Measurements from ENCODE around the gene GATD1. TPM values are rescaled to one million over a fixed set of nuclear protein-coding genes. Genes with fewer than 3 reads are reported as not detected.

GATD1 gene
- total RNA-seq, 1 experiment from 2014 or later = 81.3 TPM

DNA sequence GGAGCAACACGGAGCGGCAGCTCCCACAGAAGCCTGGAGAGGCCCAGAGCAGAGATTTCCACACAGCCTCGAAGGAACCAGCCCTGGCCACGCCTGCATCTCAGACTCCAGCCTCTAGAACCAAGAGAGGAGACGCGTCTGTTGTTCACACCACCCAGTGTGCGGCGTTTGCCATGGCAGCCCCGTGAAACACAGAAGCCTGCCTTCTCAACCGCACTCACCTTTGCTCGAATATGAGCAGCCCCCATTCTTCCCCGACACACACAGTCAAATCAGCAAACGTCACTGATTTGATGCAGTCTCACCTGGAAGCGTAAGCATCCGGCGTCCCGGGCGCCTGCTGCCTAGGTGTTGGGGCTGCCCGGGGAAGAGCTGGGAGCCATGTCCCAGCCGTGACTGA, 44.2 kb downstream of the GATD1 start:
- no peak overlapping the region for H3K27ac ChIP-seq (ENCODE audit: low read depth, low read length, poor library complexity, severe bottlenecking)
- ChIA-PET CTCF (interaction anchor here (0.6 kb wide), 1 partner anchor 120 kb away, joined by 3 read pairs; no protein-coding TSS in a partner anchor), POLR2A (ENCODE audit: low non-redundant PET) (no interaction called here)
- intact Hi-C loops (cut with micrococcal nuclease; ENCODE audit: unreplicated experiment) = no loop called here
- no peaks in the 10 kb centered on the region for H3K27me3 ChIP-seq (replicated peaks; ENCODE audit: insufficient read depth, low read depth, low read length, poor library complexity)
- DNase-seq (ENCODE audit: low spot score) = no peak
- TF ChIP-seq EZH2 (IDR thresholded peaks at IDR 0.05; ENCODE audit: borderline replicate concordance, low read depth, low read length, poor library complexity, severe bottlenecking) (no peak), CTCF (conservative IDR thresholded peaks at IDR 0.05; ENCODE audit: low read depth, low read length) (no peak)
- no peaks in the 10 kb centered on the region for H3K4me1 ChIP-seq (ENCODE audit: insufficient read depth, low read length, poor library complexity, severe bottlenecking)
- H3K4me3 ChIP-seq (ENCODE audit: low read depth, low read length, poor library complexity, severe bottlenecking) = no peak overlapping the region
- H3K9me3 ChIP-seq (ENCODE audit: low read depth, low read length, poor library complexity, severe bottlenecking) = no peaks in the 10 kb centered on the region
- H3K36me3 ChIP-seq (ENCODE audit: insufficient read depth, low read length, poor library complexity, severe bottlenecking) = no peaks in the 10 kb centered on the region
- no TSS peak for BruUV-seq (replicated peaks)

GRCh38 chr11:729492-730074, 47.7 kb downstream of the GATD1 start:
- BruUV-seq (replicated peaks) = no TSS peak
- CTCF ChIA-PET = interaction anchor here (1.0 kb wide), 1 partner anchor 175 kb away, joined by 3 read pairs; no protein-coding TSS in a partner anchor
- Histone ChIP-seq H3K27ac (ENCODE audit: low read depth, low read length, poor library complexity, severe bottlenecking) (no peak overlapping the region), H3K36me3 (ENCODE audit: insufficient read depth, low read length, poor library complexity, severe bottlenecking) (no peaks in the 10 kb centered on the region), H3K9me3 (ENCODE audit: low read depth, low read length, poor library complexity, severe bottlenecking) (no peaks in the 10 kb centered on the region), H3K27me3 (replicated peaks; ENCODE audit: insufficient read depth, low read depth, low read length, poor library complexity) (peaks cover 8% of the 10 kb centered on the region), H3K4me1 (ENCODE audit: insufficient read depth, low read length, poor library complexity, severe bottlenecking) (no peaks in the 10 kb centered on the region), H3K4me3 (ENCODE audit: low read depth, low read length, poor library complexity, severe bottlenecking) (no peak overlapping the region)
- POLR2A ChIA-PET (ENCODE audit: low non-redundant PET) = interaction anchor here (0.6 kb wide), 1 partner anchor 154 kb away, joined by 3 read pairs; no protein-coding TSS in a partner anchor
- intact Hi-C loops (cut with micrococcal nuclease; ENCODE audit: unreplicated experiment) = loop anchor here (10.0 kb wide), 1 partner anchor 175 kb away; no protein-coding TSS in a partner anchor
- DNase-seq (ENCODE audit: low spot score) = no peak
- TF ChIP-seq CTCF (conservative IDR thresholded peaks at IDR 0.05; ENCODE audit: low read depth, low read length) (no peak), EZH2 (IDR thresholded peaks at IDR 0.05; ENCODE audit: borderline replicate concordance, low read depth, low read length, poor library complexity, severe bottlenecking) (no peak)

- Histone ChIP-seq H3K36me3 (ENCODE audit: insufficient read depth, low read length, poor library complexity, severe bottlenecking) (no peaks in the 10 kb centered on the region), H3K4me3 (ENCODE audit: low read depth, low read length, poor library complexity, severe bottlenecking) (no peak overlapping the region), H3K4me1 (ENCODE audit: insufficient read depth, low read length, poor library complexity, severe bottlenecking) (no peaks in the 10 kb centered on the region), H3K27me3 (replicated peaks; ENCODE audit: insufficient read depth, low read depth, low read length, poor library complexity) (peaks cover 8% of the 10 kb centered on the region), H3K27ac (ENCODE audit: low read depth, low read length, poor library complexity, severe bottlenecking) (no peak overlapping the region), H3K9me3 (ENCODE audit: low read depth, low read length, poor library complexity, severe bottlenecking) (no peaks in the 10 kb centered on the region)
- intact Hi-C loops (cut with micrococcal nuclease; ENCODE audit: unreplicated experiment) = loop anchor here (10.0 kb wide), 1 partner anchor 174 kb away; no protein-coding TSS in a partner anchor
- CTCF ChIA-PET = no interaction called here
- TF ChIP-seq EZH2 (IDR thresholded peaks at IDR 0.05; ENCODE audit: borderline replicate concordance, low read depth, low read length, poor library complexity, severe bottlenecking) = no peak
- no peak for TF ChIP-seq CTCF (conservative IDR thresholded peaks at IDR 0.05; ENCODE audit: low read depth, low read length)
- no TSS peak for BruUV-seq (replicated peaks)
- POLR2A ChIA-PET (ENCODE audit: low non-redundant PET) = no interaction called here
- no peak for DNase-seq (ENCODE audit: low spot score)
Measured at GRCh38 chr11:728901-729491, 48.3 kb downstream of the GATD1 start.
